Measurements from ENCODE around the gene TPM2.

The TPM2 gene

GRCh38 chr9:35673132-35674024 lies 16.3 kb downstream of the TPM2 start, which contains the start of gene CA9:
TSS of gene CA9 (plus strand) at chr9:35673928. CDS start at chr9:35673960, 32 bp downstream.
- no peak for DNase-seq

GRCh38 chr9:35669331-35670145 lies 20.2 kb downstream of the TPM2 start:
- DNase-seq, result no peak

GRCh38 chr9:35667939-35668338 lies 21.8 kb downstream of the TPM2 start:
- DNase-seq, result no peak

- no peak for DNase-seq
These were observed 23.2 kb downstream of the TPM2 start for GRCh38 chr9:35666549-35666948.

- DNase-seq, result no peak
These were observed 23.7 kb downstream of the TPM2 start for GRCh38 chr9:35666045-35666444.

- DNase-seq, result no peak
These were observed 24.3 kb downstream of the TPM2 start for GRCh38 chr9:35665471-35665818.

- DNase-seq, result peak; percentile 76
These were observed 24.9 kb downstream of the TPM2 start, which contains the start of gene ARHGEF39 for GRCh38 chr9:35664531-35665470. TSS of gene ARHGEF39 (minus strand) at chr9:35665195. CDS start at chr9:35665169, 26 bp downstream.

- no peak for DNase-seq
These were observed 27.3 kb downstream of the TPM2 start for GRCh38 chr9:35662437-35662836.

- DNase-seq, result no peak
These were observed 27.9 kb downstream of the TPM2 start for GRCh38 chr9:35661756-35662350.

- DNase-seq, result no peak
These were observed 28.7 kb downstream of the TPM2 start for GRCh38 chr9:35660966-35661415.

GRCh38 chr9:35659340-35659739 lies 30.4 kb downstream of the TPM2 start:
- DNase-seq, result no peak

- DNase-seq, result no peak
These were observed 30.8 kb downstream of the TPM2 start for GRCh38 chr9:35658968-35659220.

- peak; percentile 90 for DNase-seq
These were observed 31.4 kb downstream of the TPM2 start, which contains the start of gene CCDC107 for GRCh38 chr9:35658137-35658967. TSS of gene CCDC107 (plus strand) at chr9:35658292. CDS start at chr9:35658380, 88 bp downstream.

- peak; percentile 83 for DNase-seq
These were observed 32.1 kb downstream of the TPM2 start, which contains the start of gene RMRP for GRCh38 chr9:35657546-35658136. TSS of gene RMRP (minus strand) at chr9:35658019.

GRCh38 chr9:35656831-35657545 lies 32.7 kb downstream of the TPM2 start:
- DNase-seq, result no peak

GRCh38 chr9:35656348-35656747 lies 33.4 kb downstream of the TPM2 start:
- no peak for DNase-seq

- DNase-seq, result no peak
These were observed 36.1 kb downstream of the TPM2 start for GRCh38 chr9:35653611-35654010.

GRCh38 chr9:35652829-35653209 lies 36.9 kb downstream of the TPM2 start:
- no peak for DNase-seq

GRCh38 chr9:35651956-35652828 lies 37.5 kb downstream of the TPM2 start:
- no peak for DNase-seq
